ENCODE results near the gene LETMD1.

DNA sequence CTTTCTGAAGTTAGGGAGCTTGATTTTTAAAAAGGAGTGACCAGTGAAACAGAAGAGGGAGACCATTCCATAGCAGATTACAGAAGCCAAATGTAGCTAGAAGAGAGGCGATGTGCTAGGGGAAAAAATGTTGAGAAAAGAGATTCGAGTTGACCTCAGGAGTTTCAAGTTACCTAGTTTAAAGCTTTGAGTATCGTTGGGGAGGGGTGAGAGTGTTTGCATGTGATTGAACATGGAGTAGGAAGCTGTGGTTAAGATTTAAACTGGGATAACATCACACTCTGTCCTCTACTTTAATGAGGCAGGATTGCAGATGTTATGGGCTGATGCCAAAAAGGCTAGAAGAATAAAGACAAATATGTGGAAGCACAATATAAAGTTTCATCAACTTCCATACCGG lies 3.7 kb downstream of the LETMD1 start:
- TF ChIP-seq, protein P1, sequence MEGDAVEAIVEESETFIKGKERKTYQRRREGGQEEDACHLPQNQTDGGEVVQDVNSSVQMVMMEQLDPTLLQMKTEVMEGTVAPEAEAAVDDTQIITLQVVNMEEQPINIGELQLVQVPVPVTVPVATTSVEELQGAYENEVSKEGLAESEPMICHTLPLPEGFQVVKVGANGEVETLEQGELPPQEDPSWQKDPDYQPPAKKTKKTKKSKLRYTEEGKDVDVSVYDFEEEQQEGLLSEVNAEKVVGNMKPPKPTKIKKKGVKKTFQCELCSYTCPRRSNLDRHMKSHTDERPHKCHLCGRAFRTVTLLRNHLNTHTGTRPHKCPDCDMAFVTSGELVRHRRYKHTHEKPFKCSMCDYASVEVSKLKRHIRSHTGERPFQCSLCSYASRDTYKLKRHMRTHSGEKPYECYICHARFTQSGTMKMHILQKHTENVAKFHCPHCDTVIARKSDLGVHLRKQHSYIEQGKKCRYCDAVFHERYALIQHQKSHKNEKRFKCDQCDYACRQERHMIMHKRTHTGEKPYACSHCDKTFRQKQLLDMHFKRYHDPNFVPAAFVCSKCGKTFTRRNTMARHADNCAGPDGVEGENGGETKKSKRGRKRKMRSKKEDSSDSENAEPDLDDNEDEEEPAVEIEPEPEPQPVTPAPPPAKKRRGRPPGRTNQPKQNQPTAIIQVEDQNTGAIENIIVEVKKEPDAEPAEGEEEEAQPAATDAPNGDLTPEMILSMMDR (IDR thresholded peaks at IDR 0.05) = no peak
- TF ChIP-seq EP300 (IDR thresholded peaks at IDR 0.05) = no peak

Measured in sigmoid colon (tissue), 4 donors.